ENCODE data around the gene PLEKHG4B.

- no peak for TF ChIP-seq CREB1 (CRISPR knock-in tag; IDR thresholded peaks at IDR 0.05)
- no peak for TF ChIP-seq USF1 (CRISPR knock-in tag; IDR thresholded peaks at IDR 0.05)
- TF ChIP-seq CTCF (IDR thresholded peaks at IDR 0.05) = no peak
- TF ChIP-seq HMGXB4 (CRISPR knock-in tag; IDR thresholded peaks at IDR 0.05) = no peak
Measured at GRCh38 chr5:127886-128285, 35.9 kb downstream of the PLEKHG4B start.

Data from WTC11 (cell line).